Measurements from ENCODE around the gene OR4D5.

GRCh38 chr11:123901867-123902266, 37.5 kb upstream of the OR4D5 start, which contains the start of gene OR8D4:
- no peak for TF ChIP-seq CTCF (IDR thresholded peaks at IDR 0.05)
- TF ChIP-seq POLR2AphosphoS5 (IDR thresholded peaks at IDR 0.05): no peak
- no peak for TF ChIP-seq POLR2A (IDR thresholded peaks at IDR 0.05)
